ENCODE measurements around the gene RCC2. TPM values are rescaled to one million over a fixed set of nuclear protein-coding genes. Genes with fewer than 3 reads are reported as not detected.

The RCC2 gene
- polyA plus RNA-seq, 1 donor (not counting 4 experiments of a cell fraction or from before 2014, with no cell fraction given): 45.2 TPM

DNA sequence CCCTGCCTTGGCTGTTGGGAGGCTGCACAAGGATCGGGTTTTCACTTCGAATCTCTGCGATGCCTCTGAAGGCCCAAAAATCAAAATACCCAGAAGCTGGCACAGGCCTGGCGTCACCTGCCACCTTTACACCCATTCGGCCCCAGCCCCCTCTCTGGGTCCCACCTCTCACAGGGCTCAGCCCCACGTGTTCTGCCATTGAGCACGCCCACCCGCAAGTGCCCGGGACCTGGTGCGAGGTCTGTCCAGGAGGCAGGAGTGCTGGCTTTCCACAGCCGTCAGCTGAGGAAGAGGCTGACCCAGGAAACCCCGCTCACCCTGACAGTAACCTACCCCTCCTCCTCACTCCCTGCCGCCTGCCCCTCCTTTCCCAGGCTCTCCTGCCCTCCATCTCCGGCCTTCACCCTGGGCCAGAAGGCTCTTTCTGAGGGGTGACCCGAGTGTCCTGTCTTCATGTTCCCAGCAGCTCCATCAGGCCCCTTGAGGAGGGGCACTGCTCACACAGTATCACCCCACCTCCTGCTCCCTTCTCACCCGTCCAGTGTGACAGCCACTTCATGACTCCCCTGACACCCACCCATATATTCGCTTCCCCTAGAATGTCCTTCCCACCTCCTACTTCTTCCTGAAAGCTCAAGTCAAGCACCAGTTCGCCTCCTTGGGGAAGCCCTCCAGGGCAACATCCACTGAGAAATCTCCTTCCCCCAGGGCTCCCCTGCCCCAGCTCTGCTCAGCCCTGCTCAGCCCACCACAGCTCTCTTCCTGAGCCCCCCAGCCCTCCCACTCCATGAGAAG is 13.5 kb downstream of the RCC2 start:
- FAIRE-seq (no peak), DNase-seq (ENCODE audit: low read depth, low spot score) (no peak)
- Histone ChIP-seq H3K9ac (ENCODE audit: control insufficient read depth, extremely low read depth, insufficient read depth, low read length) (no peak overlapping the region), H3K9me1 (ENCODE audit: control insufficient read depth, extremely low read depth, insufficient read depth, low read length) (no peaks in the 10 kb centered on the region), H3K36me3 (ENCODE audit: control insufficient read depth in 2 of 2, extremely low read depth in 1 of 2, insufficient read depth in 2 of 2, low read length in 2 of 2) (peaks cover 64 to 67% of the 10 kb centered on the region in 2 experiments), H3K9me3 (ENCODE audit: control insufficient read depth, low read depth, low read length) (no peaks in the 10 kb centered on the region), H3K4me3 (ENCODE audit: control insufficient read depth in 2 of 3, extremely low read depth in 1 of 3, insufficient read depth in 2 of 3, low read depth in 1 of 3, low read length in 3 of 3) (no peak overlapping the region), H3K4me2 (ENCODE audit: control insufficient read depth, extremely low read depth, insufficient read depth, low read depth, low read length) (no peak overlapping the region), H4K20me1 (ENCODE audit: control insufficient read depth, extremely low read depth, insufficient read depth, low read length) (peaks cover 5% of the 10 kb centered on the region), H3K27me3 (ENCODE audit: control insufficient read depth, extremely low read depth, insufficient read depth, low read length) (no peaks in the 10 kb centered on the region), H3K79me2 (ENCODE audit: control insufficient read depth, insufficient read depth, low read length) (peaks cover 76% of the 10 kb centered on the region), H3K27ac (ENCODE audit: control insufficient read depth, insufficient read depth, low read length) (no peak overlapping the region), H3K4me1 (ENCODE audit: control insufficient read depth, extremely low read depth, insufficient read depth, low read length) (no peaks in the 10 kb centered on the region), H2AFZ (ENCODE audit: control insufficient read depth, low read length) (no peak overlapping the region)
- TF ChIP-seq, protein P1, sequence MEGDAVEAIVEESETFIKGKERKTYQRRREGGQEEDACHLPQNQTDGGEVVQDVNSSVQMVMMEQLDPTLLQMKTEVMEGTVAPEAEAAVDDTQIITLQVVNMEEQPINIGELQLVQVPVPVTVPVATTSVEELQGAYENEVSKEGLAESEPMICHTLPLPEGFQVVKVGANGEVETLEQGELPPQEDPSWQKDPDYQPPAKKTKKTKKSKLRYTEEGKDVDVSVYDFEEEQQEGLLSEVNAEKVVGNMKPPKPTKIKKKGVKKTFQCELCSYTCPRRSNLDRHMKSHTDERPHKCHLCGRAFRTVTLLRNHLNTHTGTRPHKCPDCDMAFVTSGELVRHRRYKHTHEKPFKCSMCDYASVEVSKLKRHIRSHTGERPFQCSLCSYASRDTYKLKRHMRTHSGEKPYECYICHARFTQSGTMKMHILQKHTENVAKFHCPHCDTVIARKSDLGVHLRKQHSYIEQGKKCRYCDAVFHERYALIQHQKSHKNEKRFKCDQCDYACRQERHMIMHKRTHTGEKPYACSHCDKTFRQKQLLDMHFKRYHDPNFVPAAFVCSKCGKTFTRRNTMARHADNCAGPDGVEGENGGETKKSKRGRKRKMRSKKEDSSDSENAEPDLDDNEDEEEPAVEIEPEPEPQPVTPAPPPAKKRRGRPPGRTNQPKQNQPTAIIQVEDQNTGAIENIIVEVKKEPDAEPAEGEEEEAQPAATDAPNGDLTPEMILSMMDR (optimal IDR thresholded peaks at IDR 0.05 in 1 of 3, IDR thresholded peaks at IDR 0.05 in 1 of 3, conservative IDR thresholded peaks at IDR 0.05 in 1 of 3; ENCODE audit: extremely low read depth in 1 of 3, insufficient read depth in 2 of 3, low read length in 3 of 3): no peak
- no peak for TF ChIP-seq EZH2 (IDR thresholded peaks at IDR 0.05; ENCODE audit: low read length)
- dilution Hi-C loops (cut with MboI; ENCODE audit: extremely low pct_ligation_motif_present, low sequenced_read_pairs): no loop called here

- dilution Hi-C loops (cut with MboI; ENCODE audit: extremely low pct_ligation_motif_present, low sequenced_read_pairs): no loop called here
- no peaks in the 10 kb centered on the region for H3K4me1 ChIP-seq (ENCODE audit: control insufficient read depth, extremely low read depth, insufficient read depth, low read length)
- H3K9me1 ChIP-seq (ENCODE audit: control insufficient read depth, extremely low read depth, insufficient read depth, low read length): no peaks in the 10 kb centered on the region
- no peak overlapping the region for H3K27ac ChIP-seq (ENCODE audit: control insufficient read depth, insufficient read depth, low read length)
- no peaks in the 10 kb centered on the region for H3K27me3 ChIP-seq (ENCODE audit: control insufficient read depth, extremely low read depth, insufficient read depth, low read length)
- H3K4me2 ChIP-seq (ENCODE audit: control insufficient read depth, extremely low read depth, insufficient read depth, low read depth, low read length): no peak overlapping the region
- H3K9me3 ChIP-seq (ENCODE audit: control insufficient read depth, low read depth, low read length): no peaks in the 10 kb centered on the region
- no peak for DNase-seq (ENCODE audit: low read depth, low spot score)
- no peak overlapping the region for H3K4me3 ChIP-seq (ENCODE audit: control insufficient read depth in 2 of 3, extremely low read depth in 1 of 3, insufficient read depth in 2 of 3, low read depth in 1 of 3, low read length in 3 of 3)
- H3K9ac ChIP-seq (ENCODE audit: control insufficient read depth, extremely low read depth, insufficient read depth, low read length): no peak overlapping the region
- TF ChIP-seq, protein P1 (optimal IDR thresholded peaks at IDR 0.05 in 1 of 3, IDR thresholded peaks at IDR 0.05 in 1 of 3, conservative IDR thresholded peaks at IDR 0.05 in 1 of 3; ENCODE audit: extremely low read depth in 1 of 3, insufficient read depth in 2 of 3, low read length in 3 of 3): no peak
- no peak for TF ChIP-seq EZH2 (IDR thresholded peaks at IDR 0.05; ENCODE audit: low read length)
- H3K36me3 ChIP-seq (ENCODE audit: control insufficient read depth in 2 of 2, extremely low read depth in 1 of 2, insufficient read depth in 2 of 2, low read length in 2 of 2): peaks cover 64 to 70% of the 10 kb centered on the region in 2 experiments
- no peak for FAIRE-seq
- peaks cover 56% of the 10 kb centered on the region for H3K79me2 ChIP-seq (ENCODE audit: control insufficient read depth, insufficient read depth, low read length)
- H2AFZ ChIP-seq (ENCODE audit: control insufficient read depth, low read length): no peak overlapping the region
- H4K20me1 ChIP-seq (ENCODE audit: control insufficient read depth, extremely low read depth, insufficient read depth, low read length): peaks cover 2% of the 10 kb centered on the region
These were observed 15.7 kb downstream of the RCC2 start for GRCh38 chr1:17423781-17424245.

Measured in keratinocyte (primary cell).